PC-3 (cell line): ENCODE data around the gene TMEM221. TPM values are rescaled to one million over a fixed set of nuclear protein-coding genes. Genes with fewer than 3 reads are reported as not detected.

Source experiments
- ATAC-seq: fragments of 200-7000 bp; cut with Tn5 transposase; 2 replicates; pipeline ENCODE4 v1.9.1; 2020; ENCODE audit warnings: mild to moderate bottlenecking, moderate library complexity
- BruUV-seq: library from RNA; stranded (reverse); fragments of 400-500 nt; replicated peaks from 2 replicates; lab custom pipeline; 2021; lab: Mats Ljungman, UMichigan
- CTCF ChIA-PET: fragments of 300-600 bp; sonication (Branson Sonifier 250); formaldehyde crosslinking; loops from one replicate; lab custom pipeline; 2022; ENCODE audit warnings: antibody characterized with exemption; lab: Charles Lee
- POLR2A ChIA-PET: fragments of 300-600 bp; sonication (Branson Sonifier 250); formaldehyde crosslinking; loops from one replicate; lab custom pipeline; 2022; ENCODE audit warnings: antibody characterized with exemption; ENCODE audit not compliant: unreplicated experiment; lab: Charles Lee
- DNase-seq: peaks from one replicate; pipeline ENCODE4 v3.0.0-alpha.2; 2015
- H2AFZ ChIP-seq: fragments of 300-600 bp; sonication (generic); 2 replicates; pipeline ENCODE4 v1.6.0; 2016; ENCODE audit warnings: antibody characterized with exemption, low read length
- H3F3A ChIP-seq: fragments of 300-600 bp; sonication (generic); one replicate; pipeline ENCODE4 v1.6.0; 2017; ENCODE audit warnings: antibody characterized with exemption, low read length, control low read depth, mild to moderate bottlenecking; ENCODE audit not compliant: unreplicated experiment
- H3K27ac ChIP-seq: fragments of 300-600 bp; sonication (generic); 2 replicates; pipeline ENCODE4 v1.5.1; 2016; ENCODE audit warnings: mild to moderate bottlenecking, low read length
- H3K27me3 ChIP-seq: fragments of 300-600 bp; sonication (generic); 2 replicates; pipeline ENCODE4 v1.6.1; 2016; ENCODE audit warnings: low read length, mixed read lengths
- H3K36me3 ChIP-seq: fragments of 300-600 bp; sonication (generic); 2 replicates; pipeline ENCODE4 v1.6.1; 2016; ENCODE audit warnings: low read depth, mixed run types, low read length, mixed read lengths
- H3K4me1 ChIP-seq: fragments of 300-600 bp; sonication (generic); 2 replicates; pipeline ENCODE4 v1.5.1; 2016; ENCODE audit warnings: low read length; ENCODE audit not compliant: insufficient read depth
- H3K4me2 ChIP-seq: fragments of 300-600 bp; sonication (generic); 2 replicates; pipeline ENCODE4 v1.6.0; 2016; ENCODE audit warnings: low read length
- H3K4me3 ChIP-seq: fragments of 300-600 bp; sonication (generic); 2 replicates; pipeline ENCODE4 v1.5.1; 2016; ENCODE audit warnings: mild to moderate bottlenecking, low read length, mixed read lengths
- H3K79me2 ChIP-seq: fragments of 300-600 bp; sonication (generic); 2 replicates; pipeline ENCODE4 v1.6.1; 2017; ENCODE audit warnings: low read length, mixed read lengths
- H3K9ac ChIP-seq: fragments of 300-600 bp; sonication (generic); 2 replicates; pipeline ENCODE4 v1.6.0; 2016; ENCODE audit warnings: mild to moderate bottlenecking, low read length
- H3K9me2 ChIP-seq: fragments of 300-600 bp; sonication (generic); replicated peaks from 2 replicates; pipeline ENCODE4 v1.6.1; 2016; ENCODE audit warnings: mixed run types, low read length, mixed read lengths
- H3K9me3 ChIP-seq: fragments of 300-600 bp; sonication (generic); 2 replicates; pipeline ENCODE4 v1.6.1; 2016; ENCODE audit warnings: low read length, mixed read lengths
- H4K20me1 ChIP-seq: fragments of 300-600 bp; sonication (generic); 2 replicates; pipeline ENCODE4 v1.6.1; 2016; ENCODE audit warnings: low read length, mixed read lengths
- EZH2 ChIP-seq: fragments of 300-600 bp; sonication (generic); IDR thresholded peaks from one replicate; pipeline ENCODE4 v1.6.1; 2017; ENCODE audit warnings: antibody characterized with exemption, mild to moderate bottlenecking, low read length; ENCODE audit not compliant: unreplicated experiment
- EZH2phosphoT487 ChIP-seq: fragments of 300-600 bp; sonication (generic); IDR thresholded peaks from 2 replicates; pipeline ENCODE4 v1.6.1; 2018; ENCODE audit warnings: mild to moderate bottlenecking, antibody characterized with exemption, low read length, borderline replicate concordance
- intact Hi-C: fragments of 100-400 bp; cut with micrococcal nuclease; formaldehyde crosslinking; loops from 2 replicates; pipeline ENCODE4 v1.9.0; 2023
- total RNA-seq: library from RNA; depleted of rRNA; stranded (reverse); fragments of >200 nt; gene quantifications from 2 replicates; pipeline ENCODE4 v1.2.3, GENCODE V29; 2014
- TF ChIP-seq, protein P1 (sequence below): fragments of 300-600 bp; sonication (generic); conservative IDR thresholded peaks from 2 replicates; pipeline ENCODE4 v1.5.1; 2017; ENCODE audit warnings: antibody characterized with exemption, low read depth, mild to moderate bottlenecking, low read length

TMEM221 gene
- total RNA-seq, 1 experiment from 2014 or later = 3.0 TPM

DNA sequence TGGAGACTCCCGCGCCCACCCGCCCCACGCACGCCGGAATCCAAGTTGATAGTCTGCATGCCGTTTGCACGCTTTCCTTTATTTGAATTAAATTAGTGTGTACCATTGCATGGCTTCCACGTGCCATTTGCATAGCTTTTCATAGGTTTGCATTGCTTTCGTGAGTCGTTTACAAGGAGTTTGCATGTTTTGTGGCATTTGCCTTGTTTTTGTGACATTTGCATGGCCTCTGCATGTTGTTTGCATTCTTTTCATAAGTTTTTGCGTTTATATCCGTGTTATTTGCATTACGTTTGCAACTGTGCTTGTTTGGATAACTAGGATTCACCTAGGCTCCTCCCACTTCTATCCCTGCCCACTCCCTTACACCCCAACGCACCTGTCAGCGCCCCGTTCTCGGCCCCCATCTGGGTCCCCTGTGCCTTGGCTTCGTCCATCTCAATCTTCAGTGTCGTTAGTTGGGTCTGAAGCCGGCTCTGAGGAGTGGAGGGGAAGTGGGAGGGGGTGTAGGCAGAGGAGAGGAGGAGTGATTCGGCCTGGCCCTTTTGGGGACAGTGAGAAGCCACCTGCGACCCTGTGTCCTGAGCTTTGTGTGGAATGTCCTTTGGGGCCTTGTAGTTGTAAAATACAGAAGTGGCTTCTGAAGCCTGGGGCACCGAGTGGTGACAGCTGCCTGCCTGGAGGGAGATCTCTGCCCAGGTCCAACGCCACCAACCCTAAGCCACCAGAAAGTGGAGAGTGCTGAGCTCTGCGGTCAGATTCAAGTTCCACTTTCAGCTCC is 56.9 kb downstream of the TMEM221 start:
- H3K27me3 ChIP-seq = no peaks in the 10 kb centered on the region
- intact Hi-C loops = loop anchor here (1.0 to 5.0 kb wide), 3 partner anchors 28 to 76 kb away; no protein-coding TSS in a partner anchor

DNA sequence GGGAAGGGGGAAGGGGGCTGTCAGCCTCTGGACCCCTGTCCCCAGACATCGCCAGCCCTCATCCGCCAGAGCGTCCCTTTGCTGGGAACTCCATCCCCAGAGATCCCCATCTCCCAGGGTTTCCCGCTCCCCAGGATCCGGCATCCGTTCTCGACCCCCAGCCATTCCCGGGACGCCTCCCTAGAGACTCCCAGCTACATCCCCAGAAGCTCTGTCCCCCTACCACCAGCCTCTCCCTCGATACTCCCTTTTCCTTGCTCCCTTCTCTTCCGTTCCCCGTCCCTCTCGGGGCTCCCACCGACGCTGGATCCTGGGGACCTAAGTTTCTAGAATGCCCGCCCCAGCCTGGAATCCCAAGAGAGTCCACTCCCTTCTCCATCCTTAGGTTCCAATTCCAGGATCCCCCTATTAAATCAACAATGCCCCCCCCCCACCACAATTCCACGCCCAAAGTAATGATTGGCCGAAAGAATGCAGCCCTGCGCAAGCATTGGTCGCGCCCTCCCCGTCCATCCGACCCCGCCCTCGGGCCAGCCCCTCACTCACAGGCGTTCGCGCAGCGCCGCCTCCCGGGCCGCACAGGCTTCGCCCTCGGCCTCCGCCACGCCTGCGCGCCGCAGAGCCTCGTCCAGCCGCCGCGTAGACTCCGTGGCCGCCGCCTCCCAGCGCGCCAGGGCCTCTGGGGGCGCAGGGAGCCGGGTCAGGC is 57.6 kb downstream of the TMEM221 start:
- TSS peak; percentile 22 for BruUV-seq
- Histone ChIP-seq H3K4me1 (peaks cover 11% of the 10 kb centered on the region; the same call in 1 of the 2 replicates), H3F3A (no peaks in the 10 kb centered on the region), H3K27ac (no peak overlapping the region), H3K9ac (no peak overlapping the region), H2AFZ (peak overlapping the region; percentile 92), H3K9me3 (no peaks in the 10 kb centered on the region), H3K79me2 (no peaks in the 10 kb centered on the region), H3K4me3 (peak overlapping the region; percentile 70), H3K9me2 (no peaks in the 10 kb centered on the region), H3K4me2 (peak overlapping the region; percentile 95), H3K36me3 (no peaks in the 10 kb centered on the region), H3K27me3 (no peaks in the 10 kb centered on the region), H4K20me1 (no peaks in the 10 kb centered on the region)
- DNase-seq (peak; percentile 97), ATAC-seq (peak; percentile 99)
- TF ChIP-seq, protein P1, sequence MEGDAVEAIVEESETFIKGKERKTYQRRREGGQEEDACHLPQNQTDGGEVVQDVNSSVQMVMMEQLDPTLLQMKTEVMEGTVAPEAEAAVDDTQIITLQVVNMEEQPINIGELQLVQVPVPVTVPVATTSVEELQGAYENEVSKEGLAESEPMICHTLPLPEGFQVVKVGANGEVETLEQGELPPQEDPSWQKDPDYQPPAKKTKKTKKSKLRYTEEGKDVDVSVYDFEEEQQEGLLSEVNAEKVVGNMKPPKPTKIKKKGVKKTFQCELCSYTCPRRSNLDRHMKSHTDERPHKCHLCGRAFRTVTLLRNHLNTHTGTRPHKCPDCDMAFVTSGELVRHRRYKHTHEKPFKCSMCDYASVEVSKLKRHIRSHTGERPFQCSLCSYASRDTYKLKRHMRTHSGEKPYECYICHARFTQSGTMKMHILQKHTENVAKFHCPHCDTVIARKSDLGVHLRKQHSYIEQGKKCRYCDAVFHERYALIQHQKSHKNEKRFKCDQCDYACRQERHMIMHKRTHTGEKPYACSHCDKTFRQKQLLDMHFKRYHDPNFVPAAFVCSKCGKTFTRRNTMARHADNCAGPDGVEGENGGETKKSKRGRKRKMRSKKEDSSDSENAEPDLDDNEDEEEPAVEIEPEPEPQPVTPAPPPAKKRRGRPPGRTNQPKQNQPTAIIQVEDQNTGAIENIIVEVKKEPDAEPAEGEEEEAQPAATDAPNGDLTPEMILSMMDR = peak; percentile 67
- TF ChIP-seq EZH2phosphoT487 = no peak
- no peak for TF ChIP-seq EZH2
- intact Hi-C loops = loop anchor here (1.0 to 5.0 kb wide), 3 partner anchors 28 to 76 kb away; no protein-coding TSS in a partner anchor
- ChIA-PET POLR2A (no interaction called here), CTCF (interaction anchor here (0.6 to 1.2 kb wide), 2 partner anchors 21 to 85 kb away, joined by 6 to 16 read pairs; partner anchors contain the start of gene MRPL34)

More for the DNA sequence above, 56.9 kb downstream of the TMEM221 start:
- no peaks in the 10 kb centered on the region for H3K79me2 ChIP-seq
- peak overlapping the region; percentile 95 for H3K4me2 ChIP-seq
- peaks cover 11% of the 10 kb centered on the region; the same call in 1 of the 2 replicates for H3K4me1 ChIP-seq
- peak overlapping the region; percentile 90 for H2AFZ ChIP-seq
- no peak for DNase-seq
- no peak overlapping the region for H3K27ac ChIP-seq
- H3K4me3 ChIP-seq = peak overlapping the region; percentile 69
- H3K9me3 ChIP-seq = no peaks in the 10 kb centered on the region
- no peaks in the 10 kb centered on the region for H4K20me1 ChIP-seq
- H3K9ac ChIP-seq = 0 out of 2 replicates have a peak overlapping the region, but pooled peaks have one; percentile 4
- ATAC-seq = peak; percentile 18
- ChIA-PET CTCF (interaction anchor here (1.2 kb wide), 1 partner anchor 86 kb away, joined by 6 read pairs; the partner anchor contains the start of gene MRPL34), POLR2A (no interaction called here)
- H3F3A ChIP-seq = no peaks in the 10 kb centered on the region
- TF ChIP-seq, protein P1 = 0 out of 2 replicates have a peak, but pooled peaks have one; percentile 14
- TF ChIP-seq EZH2 = no peak
- BruUV-seq = TSS peak; percentile 80
- no peaks in the 10 kb centered on the region for H3K9me2 ChIP-seq
- no peaks in the 10 kb centered on the region for H3K36me3 ChIP-seq
